ENCODE results near the gene VIM.

DNA sequence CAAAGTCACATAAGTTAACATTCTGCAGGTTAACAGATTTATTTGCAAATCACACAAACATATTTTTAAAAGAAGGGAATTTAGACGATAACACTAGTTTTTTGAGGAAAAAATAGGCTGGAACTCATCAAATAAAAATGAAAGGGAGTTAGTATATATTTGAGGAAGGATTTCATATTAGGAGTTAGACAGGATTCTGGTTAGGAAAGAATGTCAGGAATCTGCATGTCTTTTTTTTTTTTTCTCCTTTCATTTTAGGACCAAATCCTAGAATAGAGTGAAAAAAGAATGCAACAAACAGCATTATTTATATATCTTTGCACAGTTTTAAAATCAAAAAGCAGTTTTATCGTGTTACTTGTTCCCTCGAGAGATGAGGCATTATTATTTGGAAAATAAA is 17.7 kb upstream of the VIM start:
- TF ChIP-seq SP1 (IDR thresholded peaks at IDR 0.05; ENCODE audit: low read depth) = no peak
- TF ChIP-seq, protein P1, sequence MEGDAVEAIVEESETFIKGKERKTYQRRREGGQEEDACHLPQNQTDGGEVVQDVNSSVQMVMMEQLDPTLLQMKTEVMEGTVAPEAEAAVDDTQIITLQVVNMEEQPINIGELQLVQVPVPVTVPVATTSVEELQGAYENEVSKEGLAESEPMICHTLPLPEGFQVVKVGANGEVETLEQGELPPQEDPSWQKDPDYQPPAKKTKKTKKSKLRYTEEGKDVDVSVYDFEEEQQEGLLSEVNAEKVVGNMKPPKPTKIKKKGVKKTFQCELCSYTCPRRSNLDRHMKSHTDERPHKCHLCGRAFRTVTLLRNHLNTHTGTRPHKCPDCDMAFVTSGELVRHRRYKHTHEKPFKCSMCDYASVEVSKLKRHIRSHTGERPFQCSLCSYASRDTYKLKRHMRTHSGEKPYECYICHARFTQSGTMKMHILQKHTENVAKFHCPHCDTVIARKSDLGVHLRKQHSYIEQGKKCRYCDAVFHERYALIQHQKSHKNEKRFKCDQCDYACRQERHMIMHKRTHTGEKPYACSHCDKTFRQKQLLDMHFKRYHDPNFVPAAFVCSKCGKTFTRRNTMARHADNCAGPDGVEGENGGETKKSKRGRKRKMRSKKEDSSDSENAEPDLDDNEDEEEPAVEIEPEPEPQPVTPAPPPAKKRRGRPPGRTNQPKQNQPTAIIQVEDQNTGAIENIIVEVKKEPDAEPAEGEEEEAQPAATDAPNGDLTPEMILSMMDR (IDR thresholded peaks at IDR 0.05 in 2 of 3, conservative IDR thresholded peaks at IDR 0.05 in 1 of 3; ENCODE audit: borderline replicate concordance in 1 of 3, insufficient read depth in 1 of 3, low read depth in 2 of 3, low read length in 2 of 3) = no peak

Data from HCT116 (cell line).